Activated CD4-positive, alpha-beta T cell treated with anti-CD3 and anti-CD28 coated beads for 4 hours (primary cell): Measurements from ENCODE around the gene ZNF30.
"Not testable (repeated sequence)": the region's sequence is repeated elsewhere in the genome, so short reads cannot be mapped to it uniquely, and the experiment has no call there.

Experiments
- DNase-seq, 2 donors: peaks; one replicate each; pipeline ENCODE4 v3.0.0-alpha.2; 2020

ZNF30 gene

GRCh38 chr19:34990578-34991192, 64.0 kb downstream of the ZNF30 start:
- no peak for DNase-seq

- no peak for DNase-seq
These were observed 65.0 kb downstream of the ZNF30 start for GRCh38 chr19:34991542-34992333.

GRCh38 chr19:34992582-34992981, 65.9 kb downstream of the ZNF30 start:
- DNase-seq, result not testable (repeated sequence)

- no peak for DNase-seq
These were observed 67.6 kb downstream of the ZNF30 start for GRCh38 chr19:34994286-34994642.
